Cardiac fibroblast (primary cell): ENCODE measurements around the gene SKOR1.
A peak's percentile ranks its signal among the peaks of the same experiment; 100 is the strongest.

Experiments
- DNase-seq, 2 donors: peaks; one replicate each; pipeline versions ENCODE4 v3.0.0 to v3.0.0-alpha.2; 2010; ENCODE audit warnings: low read depth in 2 of 2
- H3K4me3 ChIP-seq, 2 donors: replicated peaks in 1 of 2; 1 replicate in 1 of 2; 2 replicates in 1 of 2; pipeline ENCODE4 v1.5.1; 2011; ENCODE audit warnings: low read depth in 2 of 2, low read length in 2 of 2, mild to moderate bottlenecking in 2 of 2, moderate library complexity in 1 of 2
- TF ChIP-seq, protein P1 (sequence below): IDR thresholded peaks from one replicate; pipeline ENCODE4 v1.5.1; 2011; ENCODE audit warnings: low read depth, mild to moderate bottlenecking, low read length, inconsistent platforms

The SKOR1 gene

DNA sequence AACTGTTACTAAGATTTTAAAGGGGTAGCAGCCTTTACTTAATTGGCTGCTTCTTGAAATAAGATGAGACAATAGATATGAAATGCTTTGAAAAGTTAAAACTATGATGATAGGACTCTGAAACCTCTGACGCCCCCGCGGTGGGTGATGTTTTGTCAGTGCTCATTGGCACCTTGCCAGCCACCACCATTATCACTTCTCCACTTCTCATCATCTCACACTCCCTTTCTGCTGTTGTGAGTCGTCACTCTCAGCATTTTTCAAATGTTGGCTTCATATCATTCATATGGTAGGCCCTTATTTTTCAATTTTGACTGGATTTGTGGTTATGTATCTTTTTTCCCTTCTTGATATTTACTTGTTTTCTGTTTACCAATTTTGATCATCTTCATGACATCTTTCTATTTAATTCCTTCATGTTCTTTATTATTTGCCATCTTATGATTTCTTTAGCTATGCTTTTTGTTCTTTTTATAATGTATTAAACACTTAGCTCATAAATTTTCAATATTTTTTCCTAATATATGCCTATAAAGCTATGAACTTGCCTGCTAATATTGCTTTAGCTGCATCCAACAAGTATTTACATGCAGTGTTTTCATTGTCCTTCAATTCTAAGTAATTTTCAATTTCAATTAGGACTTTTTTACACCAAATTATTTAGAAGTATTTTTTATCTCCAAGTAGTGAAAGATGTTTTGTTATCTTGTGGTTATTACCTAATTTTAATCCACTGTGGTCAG is 30.3 kb upstream of the SKOR1 start:
- DNase-seq, result no peak
- H3K4me3 ChIP-seq, result no peak overlapping the region
- TF ChIP-seq, protein P1, sequence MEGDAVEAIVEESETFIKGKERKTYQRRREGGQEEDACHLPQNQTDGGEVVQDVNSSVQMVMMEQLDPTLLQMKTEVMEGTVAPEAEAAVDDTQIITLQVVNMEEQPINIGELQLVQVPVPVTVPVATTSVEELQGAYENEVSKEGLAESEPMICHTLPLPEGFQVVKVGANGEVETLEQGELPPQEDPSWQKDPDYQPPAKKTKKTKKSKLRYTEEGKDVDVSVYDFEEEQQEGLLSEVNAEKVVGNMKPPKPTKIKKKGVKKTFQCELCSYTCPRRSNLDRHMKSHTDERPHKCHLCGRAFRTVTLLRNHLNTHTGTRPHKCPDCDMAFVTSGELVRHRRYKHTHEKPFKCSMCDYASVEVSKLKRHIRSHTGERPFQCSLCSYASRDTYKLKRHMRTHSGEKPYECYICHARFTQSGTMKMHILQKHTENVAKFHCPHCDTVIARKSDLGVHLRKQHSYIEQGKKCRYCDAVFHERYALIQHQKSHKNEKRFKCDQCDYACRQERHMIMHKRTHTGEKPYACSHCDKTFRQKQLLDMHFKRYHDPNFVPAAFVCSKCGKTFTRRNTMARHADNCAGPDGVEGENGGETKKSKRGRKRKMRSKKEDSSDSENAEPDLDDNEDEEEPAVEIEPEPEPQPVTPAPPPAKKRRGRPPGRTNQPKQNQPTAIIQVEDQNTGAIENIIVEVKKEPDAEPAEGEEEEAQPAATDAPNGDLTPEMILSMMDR, result no peak

DNA sequence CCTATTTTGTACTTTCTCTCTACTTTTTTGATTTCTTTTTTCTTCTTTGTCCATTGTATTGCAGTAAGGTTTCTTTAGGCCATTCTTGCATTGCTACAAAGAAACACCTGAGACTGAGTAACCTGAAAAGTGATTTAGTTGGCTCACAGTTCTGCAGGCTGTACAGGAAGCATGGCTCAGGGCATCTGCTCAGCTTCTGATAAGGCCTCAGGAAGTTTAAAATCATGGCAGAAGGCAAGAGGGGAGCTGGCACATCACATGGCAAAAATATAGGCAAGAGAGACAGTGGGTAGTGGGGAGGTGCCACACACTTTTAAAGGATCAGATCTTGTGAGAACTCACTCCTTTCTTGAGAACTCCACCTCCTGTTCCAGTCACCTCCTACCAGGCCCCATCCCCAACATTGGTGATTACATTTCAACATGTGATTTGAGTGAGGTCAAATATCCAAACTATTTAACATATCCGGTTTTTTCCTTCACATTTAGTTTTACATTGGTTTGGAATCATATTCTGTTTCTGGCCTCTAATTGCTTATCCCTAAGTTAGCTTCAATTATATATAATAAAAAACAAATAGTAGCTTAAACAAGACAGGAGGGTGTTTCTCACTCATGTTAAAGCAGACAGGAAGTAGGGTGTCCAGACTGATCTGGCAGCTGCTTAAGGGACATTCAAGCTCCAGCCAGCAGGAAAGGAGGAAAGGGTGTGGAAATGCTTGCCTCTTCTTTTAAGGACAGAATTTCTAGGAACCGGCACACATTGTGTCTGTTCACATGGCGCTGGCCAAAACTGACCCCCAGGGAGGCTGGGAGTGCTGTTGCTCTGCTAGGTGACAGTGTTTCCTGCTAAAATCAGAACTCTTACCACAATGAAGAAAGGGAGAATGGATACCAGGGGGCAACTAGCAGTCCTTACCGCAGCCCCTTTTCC is 28.8 kb upstream of the SKOR1 start:
- TF ChIP-seq, protein P1, result no peak
- no peak overlapping the region for H3K4me3 ChIP-seq
- DNase-seq, result peak; percentile 25 to 34

- TF ChIP-seq, protein P1, result no peak
- no peak for DNase-seq
Measured at GRCh38 chr15:67799801-67800205, 25.5 kb upstream of the SKOR1 start.

DNA sequence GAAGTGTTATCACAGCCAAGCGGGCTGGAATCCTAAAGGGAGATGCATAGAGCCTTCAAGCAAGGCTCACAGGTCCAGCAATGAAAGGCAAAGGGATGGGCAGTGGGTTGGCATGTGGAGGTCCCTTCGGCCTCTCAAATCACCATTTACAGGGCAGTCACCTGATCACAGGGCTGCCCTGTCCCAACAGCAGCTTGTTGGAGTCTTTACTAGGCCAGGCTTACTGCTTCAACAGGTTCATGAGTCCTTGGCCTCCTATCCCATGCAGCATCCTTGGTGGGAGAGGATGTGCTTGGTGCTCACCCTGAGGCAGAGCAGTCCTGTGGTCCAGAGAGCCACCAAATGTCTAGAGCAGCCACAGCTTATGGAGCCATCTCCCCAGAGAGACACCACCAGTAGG is 24.2 kb upstream of the SKOR1 start:
- TF ChIP-seq, protein P1, result no peak
- DNase-seq, result no peak
- no peak overlapping the region for H3K4me3 ChIP-seq

More at GRCh38 chr15:67799801-67800205, 25.5 kb upstream of the SKOR1 start:
- H3K4me3 ChIP-seq, result no peak overlapping the region

DNA sequence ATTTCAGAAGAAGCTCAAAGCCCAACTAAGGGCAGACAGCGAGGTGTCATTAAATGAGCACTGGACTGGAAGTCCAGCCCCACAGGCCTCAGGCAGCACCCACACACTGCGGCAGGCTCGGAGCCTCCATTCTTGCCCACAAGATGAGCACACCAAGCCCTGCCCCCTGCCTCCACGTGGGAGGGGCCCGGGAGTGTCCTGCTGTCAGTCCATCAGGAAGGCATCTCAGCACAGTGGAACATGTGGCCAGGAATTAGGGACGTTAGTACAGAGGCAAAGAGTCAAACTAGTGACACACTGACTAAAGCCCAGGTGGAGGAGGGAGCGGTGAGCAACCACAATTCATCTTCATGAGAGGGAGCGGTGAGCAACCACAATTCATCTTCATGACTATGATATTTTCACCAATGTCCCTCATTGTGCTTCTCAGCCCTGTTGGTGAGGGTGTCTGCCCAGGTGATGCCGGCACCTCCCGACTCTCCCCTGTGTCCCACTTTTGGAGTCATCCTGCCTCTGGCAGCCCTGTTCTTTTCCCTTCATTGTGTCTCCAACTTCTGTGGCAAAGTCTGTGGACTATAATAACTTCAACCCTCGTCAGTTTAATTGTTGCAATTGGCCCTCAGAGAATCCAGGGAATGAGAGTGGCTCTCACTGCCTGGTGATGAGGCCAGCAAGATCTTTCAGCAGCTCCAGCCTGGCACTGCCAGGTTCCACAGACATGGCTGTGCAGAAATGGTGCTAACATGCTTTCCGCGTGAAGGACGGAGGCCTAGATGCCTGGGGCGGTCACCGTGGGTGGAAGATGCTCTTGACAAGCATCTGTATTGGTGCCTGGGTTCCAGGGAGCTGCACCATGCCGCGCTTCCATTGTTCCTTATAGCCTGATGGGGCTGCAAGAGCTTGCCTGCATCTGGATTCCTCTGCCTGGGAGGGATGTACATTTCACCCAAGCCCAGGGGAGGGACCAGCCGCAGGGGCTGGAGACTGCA is 23.1 kb upstream of the SKOR1 start:
- DNase-seq, result no peak
- no peak overlapping the region for H3K4me3 ChIP-seq
- TF ChIP-seq, protein P1, result no peak

- no peak overlapping the region for H3K4me3 ChIP-seq
- no peak for DNase-seq
- TF ChIP-seq, protein P1, result no peak
Measured at GRCh38 chr15:67803299-67803698, 22.0 kb upstream of the SKOR1 start.
